Kidney epithelial cell (primary cell): ENCODE results near the gene CDH6. TPM values are rescaled to one million over a fixed set of nuclear protein-coding genes. Genes with fewer than 3 reads are reported as not detected.

ENCODE experiments used
- DNase-seq: peaks from one replicate; pipeline ENCODE4 v3.0.0-alpha.2; 2010; ENCODE audit warnings: low read depth
- H3K27me3 ChIP-seq: 2 replicates; pipeline ENCODE4 v1.6.0; 2011; ENCODE audit warnings: low read length; ENCODE audit not compliant: control insufficient read depth, insufficient read depth
- H3K36me3 ChIP-seq: 2 replicates; pipeline ENCODE4 v1.5.1; 2011; ENCODE audit warnings: low read length; ENCODE audit not compliant: control insufficient read depth, insufficient read depth
- H3K4me3 ChIP-seq: 2 replicates; pipeline ENCODE4 v1.5.1; 2011; ENCODE audit warnings: low read depth, mild to moderate bottlenecking, control low read depth, low read length
- total RNA-seq: library from RNA; depleted of rRNA; stranded (reverse); fragments of >200 nt; gene quantifications from 2 replicates; pipeline ENCODE4 v1.2.3, GENCODE V29; 2015
- TF ChIP-seq, protein P1 (sequence below): IDR thresholded peaks from 2 replicates; pipeline ENCODE4 v1.5.1; 2011; ENCODE audit warnings: mild to moderate bottlenecking, moderate library complexity, low read length, control low read depth, inconsistent platforms; ENCODE audit not compliant: insufficient read depth, poor library complexity, severe bottlenecking

CDH6 gene
- total RNA-seq, 1 donor from 2014 or later = 66.2 TPM

DNA sequence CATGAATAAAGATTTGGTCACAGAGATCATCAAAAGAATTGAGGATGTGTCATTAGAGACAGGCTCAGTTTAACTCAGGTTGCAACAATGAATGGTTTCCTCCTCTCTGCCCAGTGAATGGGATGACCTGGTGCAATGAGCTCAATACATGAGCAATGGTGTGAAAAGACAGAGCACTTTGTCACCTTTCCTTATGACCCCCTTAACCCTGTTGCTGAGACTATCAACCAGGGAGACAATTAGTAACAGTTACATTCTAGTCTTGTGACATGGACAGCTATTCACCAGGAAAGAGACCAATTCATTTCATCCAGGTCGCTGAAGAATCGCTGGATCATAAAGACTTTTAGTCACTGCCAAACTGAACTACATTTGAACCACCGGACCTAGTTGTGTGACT is 19.9 kb upstream of the CDH6 start:
- TF ChIP-seq, protein P1, sequence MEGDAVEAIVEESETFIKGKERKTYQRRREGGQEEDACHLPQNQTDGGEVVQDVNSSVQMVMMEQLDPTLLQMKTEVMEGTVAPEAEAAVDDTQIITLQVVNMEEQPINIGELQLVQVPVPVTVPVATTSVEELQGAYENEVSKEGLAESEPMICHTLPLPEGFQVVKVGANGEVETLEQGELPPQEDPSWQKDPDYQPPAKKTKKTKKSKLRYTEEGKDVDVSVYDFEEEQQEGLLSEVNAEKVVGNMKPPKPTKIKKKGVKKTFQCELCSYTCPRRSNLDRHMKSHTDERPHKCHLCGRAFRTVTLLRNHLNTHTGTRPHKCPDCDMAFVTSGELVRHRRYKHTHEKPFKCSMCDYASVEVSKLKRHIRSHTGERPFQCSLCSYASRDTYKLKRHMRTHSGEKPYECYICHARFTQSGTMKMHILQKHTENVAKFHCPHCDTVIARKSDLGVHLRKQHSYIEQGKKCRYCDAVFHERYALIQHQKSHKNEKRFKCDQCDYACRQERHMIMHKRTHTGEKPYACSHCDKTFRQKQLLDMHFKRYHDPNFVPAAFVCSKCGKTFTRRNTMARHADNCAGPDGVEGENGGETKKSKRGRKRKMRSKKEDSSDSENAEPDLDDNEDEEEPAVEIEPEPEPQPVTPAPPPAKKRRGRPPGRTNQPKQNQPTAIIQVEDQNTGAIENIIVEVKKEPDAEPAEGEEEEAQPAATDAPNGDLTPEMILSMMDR = no peak
- Histone ChIP-seq H3K36me3 (no peaks in the 10 kb centered on the region), H3K27me3 (no peaks in the 10 kb centered on the region), H3K4me3 (no peak overlapping the region)
- DNase-seq = no peak

DNA sequence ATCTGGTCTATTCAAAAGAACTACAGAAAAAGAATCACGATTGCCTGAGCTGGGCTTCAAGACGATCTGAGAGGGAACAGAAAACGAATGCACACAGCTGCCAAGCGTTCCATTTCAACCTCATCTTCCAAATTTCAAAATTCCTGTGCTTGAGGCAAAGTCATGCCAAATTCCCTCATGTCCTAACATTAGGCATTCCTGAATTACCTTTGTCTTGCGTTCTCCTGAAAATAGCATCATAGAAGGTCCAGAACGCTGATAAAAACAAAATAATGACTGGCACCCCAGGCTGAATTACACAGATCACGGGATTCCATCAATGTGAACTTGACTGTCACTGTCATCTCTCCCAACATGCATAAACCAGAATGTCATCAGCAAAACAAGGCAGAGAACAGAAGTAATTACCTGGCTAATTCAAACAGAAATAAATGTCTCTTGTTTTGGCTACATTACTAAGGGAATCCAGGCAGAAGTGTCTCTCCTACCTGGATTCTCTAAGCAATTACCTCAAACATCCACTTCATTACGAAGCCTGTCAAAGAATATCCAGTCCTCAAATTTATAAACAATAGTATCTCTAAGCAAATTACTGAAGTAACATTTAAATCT is 12.0 kb upstream of the CDH6 start:
- Histone ChIP-seq H3K4me3 (no peak overlapping the region), H3K36me3 (no peaks in the 10 kb centered on the region), H3K27me3 (no peaks in the 10 kb centered on the region)
- no peak for DNase-seq
- TF ChIP-seq, protein P1 = no peak

DNA sequence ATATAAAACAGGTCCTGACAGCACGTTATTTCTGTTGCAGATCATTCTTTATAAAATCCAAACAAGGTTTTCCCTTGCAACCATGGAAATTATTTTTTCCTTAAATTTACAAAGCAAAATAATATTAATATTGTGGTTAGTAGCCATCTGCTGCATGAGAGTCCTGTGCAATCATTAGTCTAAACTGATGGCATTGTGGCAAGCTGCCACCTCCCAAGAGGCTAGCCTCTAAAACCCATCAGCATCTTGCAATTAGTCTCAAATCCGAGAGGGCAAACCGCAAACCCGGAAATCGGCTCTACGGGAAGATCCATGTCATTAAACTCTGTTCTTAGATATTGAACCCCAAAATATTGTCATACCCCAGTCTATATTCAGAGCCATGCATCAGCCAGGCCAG is 11.3 kb upstream of the CDH6 start:
- no peak for DNase-seq
- Histone ChIP-seq H3K27me3 (no peaks in the 10 kb centered on the region), H3K4me3 (no peak overlapping the region), H3K36me3 (no peaks in the 10 kb centered on the region)
- TF ChIP-seq, protein P1 = no peak

DNA sequence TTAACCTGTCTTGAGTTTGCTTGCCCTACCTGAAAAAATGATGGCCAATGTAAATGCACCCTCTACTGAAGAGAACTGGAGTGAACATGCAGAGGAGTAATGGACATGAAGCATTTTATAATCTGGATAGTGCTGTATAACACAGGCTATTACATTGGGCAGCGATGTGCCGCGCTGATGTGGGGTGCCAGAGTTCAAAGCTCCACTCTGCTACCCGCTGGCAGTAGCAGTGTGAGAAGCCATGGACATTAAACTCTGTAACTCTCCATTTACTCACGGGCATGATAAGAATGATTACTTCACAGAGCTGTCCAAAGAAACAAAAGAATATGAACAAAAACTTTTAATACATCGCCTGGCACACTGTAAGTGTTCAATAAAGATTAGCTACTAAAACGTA is 7.5 kb upstream of the CDH6 start:
- no peaks in the 10 kb centered on the region for H3K36me3 ChIP-seq
- no peak for DNase-seq
- TF ChIP-seq, protein P1 = no peak
- H3K27me3 ChIP-seq = no peaks in the 10 kb centered on the region
- no peak overlapping the region for H3K4me3 ChIP-seq

DNA sequence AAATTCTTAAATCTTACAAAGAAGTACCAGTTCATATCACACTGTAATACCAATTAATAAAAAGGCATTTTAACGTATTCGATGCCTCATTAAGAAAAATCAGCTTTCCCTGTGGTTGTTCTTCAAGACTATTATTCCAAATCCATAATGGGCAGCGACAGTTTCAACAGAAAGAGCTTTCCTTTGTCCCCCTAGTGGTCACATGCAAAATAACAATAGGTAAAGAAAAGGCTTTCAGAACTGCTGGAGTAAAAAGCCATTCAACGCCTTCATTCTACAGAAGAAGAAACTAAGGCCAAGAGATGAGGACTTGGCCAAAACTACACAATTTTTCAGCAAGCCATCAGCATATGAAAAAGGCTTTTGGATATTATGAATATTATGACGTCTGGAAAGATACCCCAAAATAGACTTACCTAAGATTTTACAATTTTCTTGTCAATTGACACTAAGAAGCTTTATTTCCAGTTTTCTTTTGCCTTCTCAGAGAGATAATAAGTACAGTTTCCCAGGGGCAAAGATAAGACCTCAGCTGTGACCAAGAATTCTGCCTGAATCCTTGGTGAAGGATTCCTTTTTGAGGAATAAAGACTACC is 6.7 kb upstream of the CDH6 start:
- Histone ChIP-seq H3K27me3 (no peaks in the 10 kb centered on the region), H3K4me3 (no peak overlapping the region), H3K36me3 (no peaks in the 10 kb centered on the region)
- TF ChIP-seq, protein P1 = peak; percentile 78
- no peak for DNase-seq

DNA sequence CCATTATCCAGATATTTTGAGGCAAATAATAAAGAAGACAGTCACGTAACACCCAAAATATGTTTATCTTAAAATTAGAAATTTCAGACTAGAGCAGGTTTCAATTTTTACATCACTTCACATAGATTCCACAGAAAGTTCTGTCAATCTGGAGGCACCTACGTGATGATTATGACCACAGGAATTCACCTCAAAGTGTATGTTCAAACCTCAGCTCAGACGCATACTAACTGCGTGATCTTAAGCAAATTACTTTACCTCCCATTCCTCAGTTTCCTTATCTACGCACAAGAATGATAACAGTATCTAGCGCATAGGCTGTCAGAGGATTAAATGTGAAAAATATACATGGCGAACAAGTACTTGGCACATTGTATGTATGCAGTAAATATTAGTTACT is 5.9 kb upstream of the CDH6 start:
- TF ChIP-seq, protein P1 = no peak
- H3K36me3 ChIP-seq = no peaks in the 10 kb centered on the region
- no peak overlapping the region for H3K4me3 ChIP-seq
- H3K27me3 ChIP-seq = no peaks in the 10 kb centered on the region
- DNase-seq = no peak
